Measurements from ENCODE around the gene CCDC85A. TPM values are rescaled to one million over a fixed set of nuclear protein-coding genes. Genes with fewer than 3 reads are reported as not detected.

CCDC85A gene
- polyA plus RNA-seq, 1 of the 3 experiments (the other 2 are of a cell fraction) = 48.7 TPM

- TF ChIP-seq NRF1 (IDR thresholded peaks at IDR 0.05; ENCODE audit: low read depth, low read length) (no peak), USF1 (IDR thresholded peaks at IDR 0.05; ENCODE audit: borderline replicate concordance, low read depth) (no peak), CTCF (IDR thresholded peaks at IDR 0.05) (no peak), SMC3 (IDR thresholded peaks at IDR 0.05; ENCODE audit: low read depth, low read length) (no peak), JUND (IDR thresholded peaks at IDR 0.05) (no peak), FOXM1 (IDR thresholded peaks at IDR 0.05; ENCODE audit: low read depth) (no peak), NFIC (IDR thresholded peaks at IDR 0.05; ENCODE audit: borderline replicate concordance) (no peak), MEF2A (IDR thresholded peaks at IDR 0.05; ENCODE audit: borderline replicate concordance, low read depth) (no peak)
- TF ChIP-seq, protein P1, sequence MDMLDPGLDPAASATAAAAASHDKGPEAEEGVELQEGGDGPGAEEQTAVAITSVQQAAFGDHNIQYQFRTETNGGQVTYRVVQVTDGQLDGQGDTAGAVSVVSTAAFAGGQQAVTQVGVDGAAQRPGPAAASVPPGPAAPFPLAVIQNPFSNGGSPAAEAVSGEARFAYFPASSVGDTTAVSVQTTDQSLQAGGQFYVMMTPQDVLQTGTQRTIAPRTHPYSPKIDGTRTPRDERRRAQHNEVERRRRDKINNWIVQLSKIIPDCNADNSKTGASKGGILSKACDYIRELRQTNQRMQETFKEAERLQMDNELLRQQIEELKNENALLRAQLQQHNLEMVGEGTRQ (IDR thresholded peaks at IDR 0.05; ENCODE audit: borderline replicate concordance, low read depth, low read length) = no peak
- Histone ChIP-seq H3K27me3 (ENCODE audit: insufficient read depth) (no peaks in the 10 kb centered on the region), H4K20me1 (ENCODE audit: insufficient read depth) (peaks cover 55% of the 10 kb centered on the region), H3K9me2 (no peaks in the 10 kb centered on the region), H3K9ac (peak overlapping the region; percentile 17; the same call in 1 of the 2 replicates), H2AFZ (ENCODE audit: low read depth) (no peak overlapping the region), H3K9me3 (no peaks in the 10 kb centered on the region), H3K4me3 (ENCODE audit: low read depth in 2 of 2, low read length in 1 of 2) (no peak overlapping the region), H3K36me3 (replicated peaks in 1 of 2; ENCODE audit: control insufficient read depth in 1 of 2, insufficient read depth in 2 of 2, low read length in 1 of 2) (peaks cover 0 to 47% of the 10 kb centered on the region in 2 experiments), H3K4me2 (peak overlapping the region; percentile 35), H3K27ac (ENCODE audit: low read depth in 2 of 2, low read length in 1 of 2) (peak overlapping the region; percentile 34 to 79; a peak in 3 of 4 replicates), H3K79me2 (ENCODE audit: insufficient read depth) (peaks cover 98% of the 10 kb centered on the region), H3F3A (replicated peaks; ENCODE audit: insufficient read depth) (peaks cover 51% of the 10 kb centered on the region), H3K4me1 (ENCODE audit: control insufficient read depth in 1 of 2, insufficient read depth in 2 of 2, low read depth in 1 of 2, low read length in 1 of 2) (peaks cover 0 to 3% of the 10 kb centered on the region in 2 experiments; a peak in 2 of 4 replicates)
- 9% methylated on average over 2 of the region's 2 CpGs for WGBS (ENCODE audit: low lambda C conversion rate)
- ChIA-PET POLR2A (no interaction called here), CTCF (interaction anchor here (2.0 kb wide), 1 partner anchor 103 kb away, joined by 4 read pairs; the partner anchor contains the start of gene CCDC85A)
- DNase-seq = no peak
These were observed 103.1 kb downstream of the CCDC85A start for GRCh38 chr2:56286936-56287335.

DNA sequence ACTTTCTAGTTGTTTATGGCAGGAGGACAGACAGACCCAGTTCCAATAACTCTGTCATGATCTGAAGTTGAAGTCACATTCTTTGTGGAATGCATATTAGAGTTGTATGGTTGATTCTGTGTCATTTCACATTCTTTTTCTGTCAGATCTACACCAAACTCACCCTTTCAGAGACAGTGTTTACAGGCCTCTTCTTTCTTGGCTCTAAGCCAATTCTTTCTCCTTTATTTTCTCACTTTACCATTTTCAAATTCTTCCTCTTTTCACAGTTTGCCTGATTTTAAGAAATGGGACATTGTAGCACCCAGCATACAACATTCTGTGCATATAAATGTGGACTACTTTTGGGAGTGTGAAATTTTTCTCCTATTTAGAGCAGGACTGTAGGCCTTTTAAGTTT is 103.7 kb downstream of the CCDC85A start:
- peaks cover 0 to 48% of the 10 kb centered on the region in 2 experiments for H3K36me3 ChIP-seq (replicated peaks in 1 of 2; ENCODE audit: control insufficient read depth in 1 of 2, insufficient read depth in 2 of 2, low read length in 1 of 2)
- H2AFZ ChIP-seq (ENCODE audit: low read depth) = no peak overlapping the region
- no peaks in the 10 kb centered on the region for H3K27me3 ChIP-seq (ENCODE audit: insufficient read depth)
- peak overlapping the region; percentile 19; the same call in 1 of the 2 replicates for H3K9ac ChIP-seq
- peak overlapping the region; percentile 62 to 79 for H3K27ac ChIP-seq (ENCODE audit: low read depth in 2 of 2, low read length in 1 of 2)
- no peaks in the 10 kb centered on the region for H3K9me3 ChIP-seq
- H3K9me2 ChIP-seq = no peaks in the 10 kb centered on the region
- peak overlapping the region; percentile 35 for H3K4me2 ChIP-seq
- H4K20me1 ChIP-seq (ENCODE audit: insufficient read depth) = peaks cover 57% of the 10 kb centered on the region
- peaks cover 47% of the 10 kb centered on the region for H3F3A ChIP-seq (replicated peaks; ENCODE audit: insufficient read depth)
- H3K4me3 ChIP-seq (ENCODE audit: low read depth in 2 of 2, low read length in 1 of 2) = no peak overlapping the region
- H3K79me2 ChIP-seq (ENCODE audit: insufficient read depth) = peaks cover 98% of the 10 kb centered on the region
- CTCF ChIA-PET = interaction anchor here (2.0 kb wide), 1 partner anchor 104 kb away, joined by 4 read pairs; the partner anchor contains the start of gene CCDC85A
- POLR2A ChIA-PET = no interaction called here
- H3K4me1 ChIP-seq (ENCODE audit: control insufficient read depth in 1 of 2, insufficient read depth in 2 of 2, low read depth in 1 of 2, low read length in 1 of 2) = peaks cover 0 to 3% of the 10 kb centered on the region in 2 experiments; a peak in 2 of 4 replicates
- DNase-seq = no peak
- TF ChIP-seq EP300 (IDR thresholded peaks at IDR 0.05; ENCODE audit: borderline replicate concordance in 1 of 2, low read depth in 1 of 2, low read length in 1 of 2) = no peak
- TF ChIP-seq JUND (IDR thresholded peaks at IDR 0.05) = no peak
- TF ChIP-seq CTCF (IDR thresholded peaks at IDR 0.05) = no peak
- TF ChIP-seq, protein P2, sequence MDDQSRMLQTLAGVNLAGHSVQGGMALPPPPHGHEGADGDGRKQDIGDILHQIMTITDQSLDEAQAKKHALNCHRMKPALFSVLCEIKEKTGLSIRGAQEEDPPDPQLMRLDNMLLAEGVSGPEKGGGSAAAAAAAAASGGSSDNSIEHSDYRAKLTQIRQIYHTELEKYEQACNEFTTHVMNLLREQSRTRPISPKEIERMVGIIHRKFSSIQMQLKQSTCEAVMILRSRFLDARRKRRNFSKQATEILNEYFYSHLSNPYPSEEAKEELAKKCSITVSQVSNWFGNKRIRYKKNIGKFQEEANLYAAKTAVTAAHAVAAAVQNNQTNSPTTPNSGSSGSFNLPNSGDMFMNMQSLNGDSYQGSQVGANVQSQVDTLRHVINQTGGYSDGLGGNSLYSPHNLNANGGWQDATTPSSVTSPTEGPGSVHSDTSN (IDR thresholded peaks at IDR 0.05) = no peak
- TF ChIP-seq POLR2AphosphoS5 (IDR thresholded peaks at IDR 0.05; ENCODE audit: low read depth, low read length) = peak; percentile 7; the same call in 1 of the 2 replicates
- no peak for TF ChIP-seq ZBTB33 (IDR thresholded peaks at IDR 0.05; ENCODE audit: borderline replicate concordance, low read depth)
- peak; percentile 76 for TF ChIP-seq NFIC (IDR thresholded peaks at IDR 0.05; ENCODE audit: borderline replicate concordance)
- no peak for TF ChIP-seq RXRA (IDR thresholded peaks at IDR 0.05; ENCODE audit: borderline replicate concordance, low read depth)
- TF ChIP-seq TAF1 (IDR thresholded peaks at IDR 0.05; ENCODE audit: borderline replicate concordance, low read depth, low read length) = no peak
- TF ChIP-seq GABPA (IDR thresholded peaks at IDR 0.05; ENCODE audit: low read depth) = no peak
- TF ChIP-seq CHD2 (IDR thresholded peaks at IDR 0.05; ENCODE audit: low read length, partially characterized antibody) = no peak

Measured in SK-N-SH (cell line).